GM18519 (cell line): ENCODE data around the gene TBC1D5.
"Not testable (repeated sequence)": the region's sequence is repeated elsewhere in the genome, so short reads cannot be mapped to it uniquely, and the experiment has no call there.

Source experiments
- ATAC-seq: cut with Tn5 transposase; IDR thresholded peaks from one replicate; pipeline ENCODE4 v1.9.1; 2021; ENCODE audit warnings: mild to moderate bottlenecking, moderate library complexity; ENCODE audit not compliant: unreplicated experiment, low FRiP score

TBC1D5 gene

DNA sequence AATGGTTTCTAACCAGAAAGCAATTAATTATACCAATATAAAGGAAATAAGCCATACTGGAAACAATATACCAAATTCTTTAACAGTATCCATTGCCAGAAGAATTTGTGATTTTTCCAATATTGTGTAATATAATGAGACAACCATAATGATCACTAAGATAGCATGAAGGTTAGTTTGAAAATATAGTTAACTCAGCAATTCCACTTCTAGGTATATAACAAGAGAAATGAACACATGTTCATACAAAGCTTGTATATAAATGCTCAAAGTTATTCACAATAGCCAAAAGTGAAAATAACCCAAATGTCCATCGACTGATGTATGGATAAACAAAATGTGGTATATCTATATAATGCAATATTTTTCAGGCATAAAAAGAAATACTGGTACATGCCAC, 369.1 kb downstream of the TBC1D5 start:
- no peak for ATAC-seq

DNA sequence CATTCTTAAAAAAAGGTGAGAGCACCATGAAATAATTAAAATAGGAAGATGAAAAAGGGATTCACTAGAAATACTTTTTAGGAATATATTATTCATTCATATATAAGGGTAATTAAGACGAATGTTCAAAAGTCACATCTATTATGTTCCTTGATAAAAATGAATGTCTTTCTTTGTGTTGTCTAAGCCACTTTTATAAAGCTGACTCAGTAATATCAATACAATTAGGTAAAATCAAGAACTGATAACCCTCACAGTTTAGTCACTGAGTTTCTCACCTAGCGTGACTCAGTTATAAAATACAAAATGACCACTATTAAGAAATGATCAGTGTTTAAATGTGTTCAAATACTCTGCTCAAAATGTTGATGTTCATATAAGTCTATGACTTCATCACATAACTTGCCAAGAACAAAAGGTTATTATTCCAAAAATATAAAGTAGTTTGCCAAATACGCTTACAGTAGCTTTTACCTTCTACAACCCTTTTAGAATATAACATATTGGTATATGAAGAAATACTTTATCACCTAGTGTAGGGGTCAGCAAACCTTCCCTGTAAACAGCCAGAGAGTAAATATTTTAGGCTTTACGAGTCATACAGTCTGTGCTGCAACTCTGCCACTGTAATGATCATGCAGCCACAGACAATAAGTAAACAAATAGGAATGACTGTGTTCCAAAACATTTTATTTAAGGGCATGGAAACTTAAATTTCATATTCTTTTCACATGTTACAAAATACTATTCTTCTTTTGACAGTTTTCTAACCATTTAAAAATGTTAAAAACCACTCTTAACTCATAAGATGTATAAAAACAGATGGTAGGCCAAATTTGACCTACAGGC, 369.8 kb downstream of the TBC1D5 start:
- ATAC-seq, result no peak

DNA sequence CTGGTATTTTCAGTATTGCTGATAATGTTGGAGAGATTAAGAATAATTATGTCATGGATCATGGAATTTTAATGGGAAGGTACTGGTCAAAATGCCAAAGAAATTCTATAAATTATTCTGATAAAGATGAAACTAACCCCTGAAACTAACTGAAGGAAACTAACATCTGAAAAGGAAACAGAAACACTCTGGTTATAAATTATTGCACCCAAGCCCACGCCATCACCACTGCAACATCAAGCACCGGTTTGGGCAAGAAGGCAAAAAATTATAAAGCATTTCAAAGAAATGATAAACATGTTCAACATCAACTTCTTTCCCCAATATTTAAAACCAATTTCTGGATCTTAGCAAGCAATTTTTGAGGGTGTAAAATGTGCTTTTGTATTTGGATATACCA, 372.5 kb downstream of the TBC1D5 start:
- no peak for ATAC-seq

DNA sequence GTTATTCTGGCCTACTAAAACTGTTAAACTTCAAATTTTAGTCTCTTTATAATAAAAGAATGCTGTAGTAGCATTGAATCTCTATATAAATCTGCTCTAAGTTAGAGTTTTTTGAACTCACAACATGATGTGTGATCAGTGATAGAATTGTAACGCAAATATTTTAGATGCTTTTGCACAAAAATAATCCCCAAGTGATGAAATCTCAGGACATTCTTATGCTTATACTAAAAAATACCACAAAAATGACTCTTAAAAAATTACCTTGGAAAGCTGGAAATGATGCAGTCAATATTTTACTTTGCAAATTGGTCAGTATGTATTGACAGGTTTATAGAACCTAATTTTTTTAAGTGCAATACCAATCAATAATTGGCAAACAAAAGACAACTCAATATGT, 375.3 kb downstream of the TBC1D5 start:
- no peak for ATAC-seq

DNA sequence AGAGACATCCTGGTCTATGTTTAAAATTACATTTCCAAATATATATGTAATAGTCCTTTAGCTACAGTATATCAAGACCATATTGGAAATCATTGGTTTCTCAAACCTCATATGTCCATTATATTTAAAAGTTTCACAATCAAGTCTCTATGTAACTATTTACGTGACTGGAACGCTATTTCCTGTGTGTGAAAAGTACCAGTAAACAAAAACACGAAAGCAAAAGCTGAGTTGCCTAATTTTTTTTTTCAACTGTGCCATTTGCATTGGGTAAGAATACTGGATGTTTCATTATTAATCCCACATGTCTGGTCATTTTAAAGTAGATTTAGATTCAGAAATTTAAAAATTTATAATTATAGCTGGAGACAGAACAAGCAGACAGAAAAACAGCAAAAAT, 381.4 kb downstream of the TBC1D5 start:
- ATAC-seq, result no peak

DNA sequence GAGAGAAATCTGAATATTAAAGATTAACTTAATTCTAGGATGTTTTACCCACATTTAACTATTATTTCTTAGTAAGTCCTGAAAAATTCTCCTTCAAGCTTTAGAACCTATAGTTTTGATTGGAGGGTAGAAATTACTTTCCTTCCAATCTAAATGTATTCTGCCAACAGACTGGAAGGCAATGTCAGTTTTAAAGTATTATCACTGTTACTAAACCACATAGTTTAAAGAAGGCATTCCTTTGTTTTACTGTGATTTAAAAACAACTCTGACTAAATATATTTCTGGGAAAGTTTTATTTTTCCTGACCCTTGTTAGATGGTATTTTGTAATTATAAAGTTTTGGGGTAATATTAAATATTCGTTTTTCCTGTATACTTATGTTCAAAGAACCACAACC, 382.5 kb downstream of the TBC1D5 start:
- no peak for ATAC-seq

DNA sequence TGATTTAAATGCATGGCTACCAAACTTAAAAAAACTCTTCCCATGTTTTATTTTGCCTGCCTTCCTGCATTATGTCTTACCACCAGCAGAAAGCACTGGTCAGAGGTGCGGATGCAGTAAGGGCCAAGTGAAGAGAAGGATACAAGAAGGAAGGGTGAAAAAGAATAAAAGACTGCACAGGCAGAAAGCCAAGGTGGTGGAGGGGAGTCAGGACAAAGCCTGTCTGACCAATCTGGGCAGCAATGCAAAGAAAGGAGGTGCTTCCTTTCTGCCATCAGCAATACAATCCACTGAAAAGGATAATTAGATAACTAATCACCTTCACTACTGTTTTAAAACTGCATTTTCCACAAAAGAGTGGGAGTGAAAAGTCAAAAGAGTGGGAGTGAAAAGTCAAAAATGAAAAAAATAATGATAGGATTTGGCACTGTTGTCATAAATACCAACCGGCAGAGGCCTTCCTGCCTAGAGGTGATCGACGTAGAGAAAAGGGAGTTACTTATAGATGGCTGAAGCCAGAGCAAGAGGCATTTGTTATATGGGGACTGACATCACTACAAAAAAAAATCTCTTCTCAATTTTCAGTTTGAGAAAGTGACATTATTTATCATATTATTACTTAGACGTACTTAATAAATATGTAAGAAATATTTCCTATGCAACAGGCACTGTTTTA, 385.3 kb downstream of the TBC1D5 start:
- no peak for ATAC-seq

DNA sequence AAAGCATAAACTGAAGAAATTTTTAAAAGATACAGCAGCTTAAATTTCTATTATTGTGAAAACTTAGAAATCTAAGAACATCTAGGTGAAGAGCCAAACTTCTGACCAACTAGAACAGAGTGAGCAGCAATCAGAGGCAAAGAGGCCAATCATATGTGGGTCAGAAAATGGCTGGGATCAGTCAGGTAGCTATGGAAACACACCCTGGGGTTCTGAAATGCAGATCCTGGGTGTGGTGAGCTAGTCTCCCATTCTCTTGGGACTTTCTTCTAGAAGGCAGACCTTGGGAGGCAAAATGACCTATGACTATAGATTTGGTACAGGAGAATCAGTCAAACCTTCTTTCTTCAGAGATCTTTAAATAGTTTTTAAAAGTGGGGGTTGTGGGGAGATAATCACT, 385.8 kb downstream of the TBC1D5 start:
- ATAC-seq, result no peak

DNA sequence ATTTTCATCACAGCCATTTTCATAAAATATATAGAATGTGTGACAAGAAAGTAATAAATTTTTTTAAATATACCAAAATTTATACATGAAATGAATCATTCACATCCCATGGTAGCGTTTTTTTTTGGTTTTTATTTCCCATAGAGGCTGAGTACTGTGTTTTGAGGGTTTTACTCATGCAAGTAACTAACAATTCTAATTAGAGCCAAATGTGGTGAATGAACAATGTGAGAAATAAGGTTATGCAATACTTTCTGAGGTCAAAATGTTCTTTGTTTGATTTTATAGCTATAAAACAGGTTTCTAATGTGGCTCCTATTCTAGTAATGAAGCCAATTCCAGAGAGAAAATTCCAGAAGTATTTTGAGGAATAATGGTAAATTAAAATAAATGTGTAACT, 386.8 kb downstream of the TBC1D5 start:
- no peak for ATAC-seq

DNA sequence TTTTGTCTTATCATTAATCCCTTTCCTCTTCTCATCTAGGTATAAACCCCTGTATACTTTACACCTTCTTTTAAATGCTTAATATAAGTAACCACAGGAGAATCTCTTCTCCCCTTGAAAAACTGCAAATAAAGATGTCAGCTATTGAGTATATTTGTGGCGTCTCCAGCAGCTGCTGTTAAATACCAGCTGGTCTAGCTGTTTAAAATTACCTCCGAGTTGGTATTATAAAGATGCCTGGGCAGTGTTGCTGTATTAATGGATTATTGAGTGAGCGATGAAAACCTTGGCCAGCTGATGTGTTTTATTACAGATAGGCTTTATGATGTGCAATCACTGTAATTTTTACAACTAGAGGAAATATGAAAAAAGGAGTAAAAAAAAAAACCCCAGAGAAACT, 388.1 kb downstream of the TBC1D5 start:
- no peak for ATAC-seq

DNA sequence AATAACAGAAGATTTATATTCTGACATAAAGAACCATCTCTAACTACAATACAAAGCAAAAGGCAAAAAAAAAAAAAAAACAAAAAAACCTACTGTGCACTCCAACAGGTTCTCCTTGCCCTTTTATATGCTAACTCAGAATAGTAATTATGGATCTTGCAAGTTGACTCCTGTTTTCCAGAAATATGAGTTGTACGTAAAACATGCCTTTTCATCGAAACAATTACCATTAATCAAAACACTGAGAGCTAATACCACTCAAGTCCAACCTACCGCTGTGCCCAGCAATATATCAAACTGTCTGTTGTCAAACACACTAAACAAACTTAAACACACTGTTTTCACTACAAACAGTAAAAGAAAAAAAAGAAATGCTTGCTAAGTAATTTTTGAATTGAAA, 389.8 kb downstream of the TBC1D5 start:
- no peak for ATAC-seq

DNA sequence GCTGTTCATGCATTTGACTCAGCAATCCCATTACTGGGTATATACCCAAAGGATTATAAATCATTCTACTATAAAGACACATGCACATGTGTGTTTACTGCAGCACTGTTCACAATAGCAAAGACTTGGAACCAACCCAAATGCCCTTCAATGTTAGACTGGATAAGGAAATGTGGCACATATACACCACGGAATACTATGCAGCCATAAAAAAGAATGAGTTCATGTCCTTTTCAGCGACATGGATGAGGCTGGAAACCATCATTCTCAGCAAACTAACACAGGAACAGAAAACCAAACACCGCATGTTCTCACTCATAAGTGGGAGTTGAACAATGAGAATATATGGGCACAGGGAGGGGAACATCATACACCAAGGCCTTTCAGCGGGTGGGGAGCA, 391.2 kb downstream of the TBC1D5 start:
- not testable (repeated sequence) for ATAC-seq

DNA sequence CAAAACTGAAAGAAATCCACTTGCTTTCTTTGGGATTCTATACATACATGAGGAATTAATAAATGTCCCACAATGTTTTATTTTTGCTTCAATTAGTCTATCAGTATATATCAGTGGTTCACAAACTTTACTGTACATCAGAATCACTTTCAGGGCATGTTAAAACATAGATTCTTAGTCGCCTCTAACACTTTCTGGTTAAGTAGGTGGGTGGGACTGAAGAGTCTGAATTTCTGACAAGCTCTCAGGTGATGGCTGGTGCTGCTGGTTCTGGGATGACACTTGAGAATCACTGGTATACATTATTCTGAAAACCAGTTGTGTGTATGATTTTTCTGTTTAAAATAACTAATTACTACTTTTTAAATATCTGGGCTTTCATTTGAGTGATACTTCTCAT, 393.3 kb downstream of the TBC1D5 start:
- ATAC-seq, result no peak

DNA sequence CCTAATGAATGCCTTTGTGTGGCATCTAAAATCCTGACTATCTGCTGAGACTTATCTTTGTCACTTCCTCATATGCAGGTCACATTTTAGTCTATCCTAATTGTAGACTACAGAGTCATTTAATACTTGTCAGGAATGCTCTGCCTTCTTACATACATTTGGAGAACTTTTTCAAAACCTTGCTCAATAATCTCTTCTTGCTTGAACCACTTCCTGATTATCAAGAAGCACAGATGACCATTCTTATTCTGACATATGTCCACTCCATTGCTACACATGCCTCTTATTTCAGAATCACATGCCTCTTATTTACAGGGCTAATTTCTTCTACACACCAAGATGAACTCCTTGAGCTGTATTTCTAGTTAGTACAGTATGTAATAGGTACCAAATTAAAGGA, 400.3 kb downstream of the TBC1D5 start:
- ATAC-seq, result no peak

DNA sequence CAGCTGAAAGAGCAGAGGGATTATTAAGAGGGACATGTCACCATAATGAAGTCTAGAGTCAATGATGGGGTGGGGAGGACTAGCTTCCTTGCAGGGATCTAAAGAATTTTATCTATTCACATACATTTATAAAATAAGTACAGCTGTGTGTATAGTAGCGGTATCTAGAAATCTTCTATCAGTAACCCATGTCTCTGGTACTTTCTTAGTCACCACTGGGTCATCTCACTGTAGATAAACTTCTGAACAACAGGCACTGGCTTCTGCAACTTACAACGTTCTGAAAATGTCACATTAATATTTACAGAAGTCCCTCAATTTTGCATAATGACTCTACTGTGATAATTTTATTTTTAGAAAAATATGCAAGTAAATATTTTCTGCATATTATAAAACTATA, 401.7 kb downstream of the TBC1D5 start:
- no peak for ATAC-seq

DNA sequence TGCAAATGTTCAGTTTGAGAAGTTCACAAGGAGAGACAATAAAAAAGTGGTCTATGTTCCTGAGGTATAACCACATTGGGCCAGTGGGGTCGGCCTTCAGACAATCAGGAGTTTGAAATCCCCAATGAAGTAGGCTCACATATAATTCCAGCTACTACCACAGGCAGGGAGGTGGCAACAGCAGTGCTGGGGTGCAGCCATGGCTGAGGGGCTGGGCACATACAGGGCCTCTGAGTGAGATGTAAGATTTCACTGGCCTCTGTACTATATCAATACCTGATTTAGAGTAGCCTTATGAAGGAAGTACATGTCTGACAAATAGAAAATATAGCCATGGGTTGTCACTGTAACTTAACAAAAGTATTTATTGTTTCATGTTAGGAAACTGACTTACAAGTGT, 402.2 kb downstream of the TBC1D5 start:
- no peak for ATAC-seq

DNA sequence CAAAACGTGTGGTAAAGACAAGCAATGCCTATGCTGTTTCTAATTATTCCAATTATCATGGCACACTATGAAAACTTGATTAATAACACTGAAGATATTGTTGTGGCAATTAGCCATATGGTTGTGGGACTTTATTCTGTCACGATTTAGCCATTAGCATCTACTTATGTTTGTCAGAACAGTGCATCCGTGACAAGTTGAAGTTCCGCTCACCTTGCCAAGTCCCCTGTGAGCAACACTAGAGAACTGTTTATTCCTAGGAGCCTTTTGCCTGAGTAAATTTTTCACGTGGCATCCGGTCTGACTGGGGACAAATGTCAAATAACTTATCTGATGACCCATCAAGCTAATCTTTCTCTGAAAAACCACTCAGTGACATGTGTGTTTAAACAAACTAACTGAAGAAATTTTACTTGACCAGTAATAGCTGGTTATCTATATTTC, 403.3 kb downstream of the TBC1D5 start:
- ATAC-seq, result no peak

DNA sequence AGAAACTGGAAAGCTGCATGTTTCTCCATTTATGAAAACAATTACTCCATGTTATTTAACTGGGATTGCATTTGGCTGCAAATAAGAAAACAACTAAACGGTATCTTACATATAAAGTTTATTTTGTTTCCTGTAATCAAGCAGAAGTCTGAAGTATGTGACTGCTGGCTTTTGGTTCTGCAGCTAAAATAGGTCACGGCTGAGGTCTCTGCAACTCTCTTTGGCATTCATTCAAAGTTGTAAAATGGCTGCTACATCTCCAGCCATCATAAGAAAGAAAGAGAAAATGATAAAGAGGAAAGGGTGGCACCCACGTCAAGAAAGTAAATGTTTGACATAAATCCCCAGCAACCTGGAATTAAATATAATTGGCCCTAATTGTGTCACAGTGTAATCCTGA, 406.1 kb downstream of the TBC1D5 start:
- ATAC-seq, result no peak

DNA sequence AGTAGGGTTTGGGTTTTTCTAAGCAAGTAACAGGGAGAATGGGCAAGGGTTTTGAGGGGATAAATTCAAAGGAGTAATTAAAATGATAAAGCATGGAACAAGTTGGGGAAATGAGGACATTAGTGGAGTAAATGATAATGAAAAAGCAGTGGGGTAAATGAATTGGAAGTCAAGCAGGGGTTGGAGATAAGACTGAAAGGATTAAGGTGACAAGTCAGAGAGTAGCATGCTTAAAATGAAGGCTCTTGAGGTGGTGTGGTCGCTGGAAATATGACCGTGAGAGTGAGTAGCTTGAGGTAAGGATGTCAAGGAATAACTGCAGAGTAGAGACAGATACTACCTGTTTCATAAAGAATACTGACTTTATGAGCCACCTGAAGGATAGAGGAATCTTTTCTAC, 408.5 kb downstream of the TBC1D5 start:
- no peak for ATAC-seq

DNA sequence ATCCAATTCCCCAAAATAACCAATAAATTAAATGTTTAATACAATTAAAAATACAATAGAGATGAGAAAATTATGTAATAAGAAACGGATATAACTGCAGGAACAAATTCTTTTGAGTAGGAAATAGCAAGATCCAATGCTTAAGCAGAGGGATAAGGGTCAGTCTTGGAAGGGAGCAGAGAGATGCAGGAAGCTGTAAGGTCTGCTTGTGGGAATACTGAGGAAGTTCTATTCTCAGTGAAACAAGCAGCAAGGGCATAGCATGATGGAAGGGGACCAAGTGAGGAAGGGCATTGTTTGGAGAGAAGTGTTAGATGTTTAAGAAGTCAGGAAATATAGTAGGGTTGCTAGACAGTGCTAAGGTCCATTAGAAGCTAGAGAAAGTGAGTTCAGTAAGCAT, 409.0 kb downstream of the TBC1D5 start:
- ATAC-seq, result no peak

DNA sequence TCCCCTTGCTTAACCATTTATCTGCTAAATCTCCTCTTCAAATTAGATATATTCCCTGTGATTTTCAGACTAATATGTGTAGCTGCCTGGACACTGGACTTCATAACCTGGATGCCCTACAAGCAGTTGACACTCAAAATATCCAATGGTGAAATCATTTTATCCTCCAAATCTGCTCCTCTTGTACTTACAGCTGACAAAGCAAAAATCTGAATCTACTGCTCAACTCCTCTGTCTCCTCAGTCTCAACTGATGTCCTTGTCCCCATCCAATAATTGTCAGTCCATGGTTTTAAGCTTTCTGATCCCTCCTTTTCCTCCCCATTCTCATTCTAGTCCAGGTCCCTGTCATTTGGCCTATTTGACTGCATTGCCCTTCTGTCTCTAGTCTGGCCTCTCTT, 411.8 kb downstream of the TBC1D5 start:
- ATAC-seq, result no peak

DNA sequence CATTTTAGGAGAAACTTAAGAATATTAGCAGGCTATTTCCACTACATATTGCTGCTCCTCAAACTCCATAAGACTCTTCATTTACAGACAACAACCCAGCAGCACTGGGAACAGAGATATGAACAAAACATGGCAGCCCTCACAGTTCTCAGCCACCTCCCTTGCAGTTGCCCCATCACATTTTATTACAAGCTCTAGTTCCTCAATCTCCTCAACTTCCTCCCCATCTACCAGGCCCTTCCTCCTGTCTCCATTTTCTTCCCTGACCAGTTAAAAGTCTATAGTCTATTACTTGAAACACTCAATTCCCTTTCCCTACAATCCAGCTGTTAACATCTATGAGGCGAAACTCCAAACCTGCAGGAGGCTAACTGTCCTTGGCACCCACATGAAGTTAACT, 412.5 kb downstream of the TBC1D5 start:
- ATAC-seq, result no peak
